ENCODE results near the gene POU2F3. TPM values are rescaled to one million over a fixed set of nuclear protein-coding genes. Genes with fewer than 3 reads are reported as not detected.
A peak's percentile ranks its signal among the peaks of the same experiment; 100 is the strongest.

POU2F3 gene
- polyA plus RNA-seq, 3 donors, result 0.37 to 0.54 TPM; not detected in 1

DNA sequence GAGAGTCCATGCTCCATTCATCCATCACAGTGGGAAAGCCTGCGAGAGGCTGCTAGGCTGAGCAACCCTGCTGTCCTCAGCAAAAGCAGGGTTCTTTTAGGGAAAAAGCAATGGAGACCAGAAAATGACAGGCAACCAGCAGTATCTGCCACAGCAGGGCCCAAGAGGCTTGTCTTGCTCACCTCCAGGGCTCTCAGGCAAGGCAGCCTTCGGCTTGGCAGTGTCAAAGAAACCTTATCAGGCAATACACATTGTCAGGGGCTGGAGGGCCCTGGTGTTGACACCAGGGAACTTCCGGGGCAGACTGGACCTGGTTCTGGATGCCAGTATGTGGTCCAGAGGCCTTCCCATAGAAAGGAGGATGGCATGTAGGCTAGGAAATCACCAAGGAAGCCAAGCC, 74.9 kb downstream of the POU2F3 start:
- Mint-ChIP-seq H3K27ac (no peak overlapping the region), H3K27me3 (ENCODE audit: low read depth in 3 of 3) (peaks cover 33 to 54% (median 47%) of the 10 kb centered on the region in 3 donors), H3K36me3 (no peaks in the 10 kb centered on the region), H3K4me1 (no peaks in the 10 kb centered on the region), H3K9me3 (no peaks in the 10 kb centered on the region), H3K4me3 (no peak overlapping the region)
- Histone ChIP-seq H3K4me3 (replicated peaks in 1 of 3; ENCODE audit: low read depth in 2 of 3, low read length in 3 of 3) (no peak overlapping the region), H3K79me2 (ENCODE audit: insufficient read depth, low read length) (no peaks in the 10 kb centered on the region), H3K4me2 (replicated peaks; ENCODE audit: extremely low read depth, low read length, poor library complexity, severe bottlenecking) (no peak overlapping the region), H3K9me3 (replicated peaks in 1 of 2; ENCODE audit: control insufficient read depth in 1 of 2, insufficient read depth in 1 of 2, low read length in 2 of 2) (no peaks in the 10 kb centered on the region), H3K27me3 (ENCODE audit: control insufficient read depth in 2 of 2, insufficient read depth in 2 of 2, low read length in 2 of 2) (peaks cover 41 to 73% of the 10 kb centered on the region in 2 donors), H3K36me3 (replicated peaks in 1 of 2; ENCODE audit: control insufficient read depth in 1 of 2, insufficient read depth in 2 of 2, low read length in 2 of 2) (no peaks in the 10 kb centered on the region), H2AFZ (ENCODE audit: insufficient read depth, low read depth, low read length, poor library complexity, severe bottlenecking) (no peak overlapping the region), H3K9ac (ENCODE audit: insufficient read depth, low read length, poor library complexity, severe bottlenecking) (no peak overlapping the region), H3K27ac (ENCODE audit: low read depth in 1 of 2, low read length in 2 of 2) (no peak overlapping the region), H4K20me1 (ENCODE audit: insufficient read depth, low read length) (no peaks in the 10 kb centered on the region), H3K4me1 (ENCODE audit: control insufficient read depth in 1 of 2, insufficient read depth in 2 of 2, low read length in 2 of 2) (no peaks in the 10 kb centered on the region)
- DNase-seq, result no peak
- intact Hi-C loops (cut with micrococcal nuclease), result no loop called here
- TF ChIP-seq, protein P1, sequence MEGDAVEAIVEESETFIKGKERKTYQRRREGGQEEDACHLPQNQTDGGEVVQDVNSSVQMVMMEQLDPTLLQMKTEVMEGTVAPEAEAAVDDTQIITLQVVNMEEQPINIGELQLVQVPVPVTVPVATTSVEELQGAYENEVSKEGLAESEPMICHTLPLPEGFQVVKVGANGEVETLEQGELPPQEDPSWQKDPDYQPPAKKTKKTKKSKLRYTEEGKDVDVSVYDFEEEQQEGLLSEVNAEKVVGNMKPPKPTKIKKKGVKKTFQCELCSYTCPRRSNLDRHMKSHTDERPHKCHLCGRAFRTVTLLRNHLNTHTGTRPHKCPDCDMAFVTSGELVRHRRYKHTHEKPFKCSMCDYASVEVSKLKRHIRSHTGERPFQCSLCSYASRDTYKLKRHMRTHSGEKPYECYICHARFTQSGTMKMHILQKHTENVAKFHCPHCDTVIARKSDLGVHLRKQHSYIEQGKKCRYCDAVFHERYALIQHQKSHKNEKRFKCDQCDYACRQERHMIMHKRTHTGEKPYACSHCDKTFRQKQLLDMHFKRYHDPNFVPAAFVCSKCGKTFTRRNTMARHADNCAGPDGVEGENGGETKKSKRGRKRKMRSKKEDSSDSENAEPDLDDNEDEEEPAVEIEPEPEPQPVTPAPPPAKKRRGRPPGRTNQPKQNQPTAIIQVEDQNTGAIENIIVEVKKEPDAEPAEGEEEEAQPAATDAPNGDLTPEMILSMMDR (IDR thresholded peaks at IDR 0.05), result no peak
- 95% methylated on average over 2 of the region's 3 CpGs for WGBS (ENCODE audit: insufficient coverage)

DNA sequence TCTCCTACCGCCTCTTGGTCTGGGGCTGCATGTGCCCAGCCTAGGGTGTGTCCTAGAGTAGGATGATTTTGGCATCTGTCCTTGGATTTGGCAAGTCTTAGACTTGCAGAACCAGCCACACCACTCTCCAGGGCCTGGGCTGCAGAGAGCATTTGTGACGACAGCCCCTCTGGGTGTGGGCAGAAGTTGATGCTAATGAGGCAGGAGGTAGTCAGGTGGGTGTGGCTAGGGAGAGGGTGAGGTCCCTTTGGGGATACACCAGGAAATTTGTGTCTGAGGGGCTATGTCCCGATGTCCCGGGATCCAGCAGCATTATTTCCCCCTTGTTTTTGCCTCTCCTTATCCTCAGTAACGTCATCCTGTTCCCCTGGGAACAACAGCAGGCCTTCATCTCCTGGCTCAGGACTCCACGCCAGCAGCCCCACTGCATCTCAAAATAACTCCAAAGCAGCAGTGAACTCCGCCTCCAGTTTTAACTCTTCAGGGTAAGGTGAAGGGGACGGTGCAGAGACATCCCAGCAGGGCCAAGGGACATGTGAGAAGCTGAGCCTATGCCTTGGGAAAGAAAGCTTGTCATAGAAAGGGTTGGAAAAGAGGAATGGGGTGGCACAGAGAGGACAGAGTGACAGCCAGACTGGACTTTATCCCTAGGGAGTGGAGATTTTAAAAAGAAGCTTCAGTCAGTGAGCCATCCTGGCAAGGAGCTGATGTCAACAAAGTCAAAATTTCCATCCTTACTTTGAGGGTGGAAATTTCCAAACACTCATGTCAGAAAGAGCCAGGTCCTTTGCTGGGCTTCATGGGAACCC, 77.1 kb downstream of the POU2F3 start:
- Histone ChIP-seq H2AFZ (ENCODE audit: insufficient read depth, low read depth, low read length, poor library complexity, severe bottlenecking) (no peak overlapping the region), H3K4me3 (replicated peaks in 1 of 3; ENCODE audit: low read depth in 2 of 3, low read length in 3 of 3) (no peak overlapping the region), H3K4me2 (replicated peaks; ENCODE audit: extremely low read depth, low read length, poor library complexity, severe bottlenecking) (no peak overlapping the region), H4K20me1 (ENCODE audit: insufficient read depth, low read length) (no peaks in the 10 kb centered on the region), H3K79me2 (ENCODE audit: insufficient read depth, low read length) (no peaks in the 10 kb centered on the region), H3K9me3 (replicated peaks in 1 of 2; ENCODE audit: control insufficient read depth in 1 of 2, insufficient read depth in 1 of 2, low read length in 2 of 2) (no peaks in the 10 kb centered on the region), H3K9ac (ENCODE audit: insufficient read depth, low read length, poor library complexity, severe bottlenecking) (no peak overlapping the region), H3K27ac (ENCODE audit: low read depth in 1 of 2, low read length in 2 of 2) (no peak overlapping the region), H3K27me3 (ENCODE audit: control insufficient read depth in 2 of 2, insufficient read depth in 2 of 2, low read length in 2 of 2) (peaks cover 35 to 69% of the 10 kb centered on the region in 2 donors), H3K4me1 (ENCODE audit: control insufficient read depth in 1 of 2, insufficient read depth in 2 of 2, low read length in 2 of 2) (no peaks in the 10 kb centered on the region), H3K36me3 (replicated peaks in 1 of 2; ENCODE audit: control insufficient read depth in 1 of 2, insufficient read depth in 2 of 2, low read length in 2 of 2) (no peaks in the 10 kb centered on the region)
- Mint-ChIP-seq H3K4me1 (no peaks in the 10 kb centered on the region), H3K4me3 (peak overlapping the region in 1 of 2 donors; percentile 27), H3K36me3 (no peaks in the 10 kb centered on the region), H3K9me3 (peaks cover 0 to 1% (median 0%) of the 10 kb centered on the region in 7 donors), H3K27me3 (ENCODE audit: low read depth in 3 of 3) (peaks cover 52 to 74% (median 60%) of the 10 kb centered on the region in 3 donors), H3K27ac (peak overlapping the region in 1 of 7 donors; percentile 38)
- DNase-seq, result no peak
- 56% methylated on average over 5 of the region's 8 CpGs for WGBS (ENCODE audit: insufficient coverage)
- TF ChIP-seq, protein P1 (IDR thresholded peaks at IDR 0.05), result no peak
- intact Hi-C loops (cut with micrococcal nuclease), result no loop called here

Data from CD14-positive monocyte (primary cell).